HG03378 (cell line): ENCODE results near the gene CCNA1.

Experiments
- ATAC-seq: cut with Tn5 transposase; IDR thresholded peaks from one replicate; pipeline ENCODE4 v1.9.1; 2021; ENCODE audit warnings: mild to moderate bottlenecking, moderate library complexity; ENCODE audit not compliant: unreplicated experiment

Gene CCNA1

DNA sequence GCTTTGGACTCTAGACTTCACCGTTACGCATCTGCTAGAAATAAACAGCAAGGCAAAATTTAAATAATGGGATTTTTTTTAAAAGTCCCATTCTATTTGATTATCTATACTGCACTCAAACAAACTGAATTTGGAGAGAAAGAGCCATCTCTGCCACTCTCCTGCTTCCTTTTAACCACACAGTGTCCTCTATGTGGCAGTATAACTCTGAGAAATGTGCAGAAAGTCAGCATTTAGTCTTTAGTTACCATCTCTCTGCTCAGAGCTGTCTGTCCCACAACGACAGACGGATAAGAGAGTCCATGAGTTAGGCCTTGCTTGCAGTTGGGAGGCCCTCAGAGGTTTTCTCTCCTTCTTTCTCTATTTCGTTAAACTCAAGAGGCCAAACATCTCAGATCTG lies 21.2 kb downstream of the CCNA1 start:
- ATAC-seq: no peak

DNA sequence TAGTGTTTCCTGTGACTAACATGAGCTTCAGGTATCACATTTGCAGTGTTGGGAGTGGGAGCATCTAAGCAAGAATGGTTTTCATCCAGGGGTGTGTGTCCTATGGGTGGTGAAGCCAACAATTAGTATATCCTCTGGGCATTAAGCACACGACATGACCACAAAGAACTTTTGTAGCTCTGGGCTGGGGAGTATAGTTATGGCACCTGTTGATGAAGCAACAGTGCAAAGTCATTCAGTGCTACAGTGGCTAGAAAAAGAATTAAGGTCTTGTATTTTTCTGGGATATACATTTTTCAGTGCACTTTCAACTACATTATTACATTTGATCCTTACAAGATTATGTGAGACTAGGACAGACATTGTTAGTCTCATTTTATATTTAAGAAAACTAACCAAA lies 21.8 kb downstream of the CCNA1 start:
- ATAC-seq: no peak

DNA sequence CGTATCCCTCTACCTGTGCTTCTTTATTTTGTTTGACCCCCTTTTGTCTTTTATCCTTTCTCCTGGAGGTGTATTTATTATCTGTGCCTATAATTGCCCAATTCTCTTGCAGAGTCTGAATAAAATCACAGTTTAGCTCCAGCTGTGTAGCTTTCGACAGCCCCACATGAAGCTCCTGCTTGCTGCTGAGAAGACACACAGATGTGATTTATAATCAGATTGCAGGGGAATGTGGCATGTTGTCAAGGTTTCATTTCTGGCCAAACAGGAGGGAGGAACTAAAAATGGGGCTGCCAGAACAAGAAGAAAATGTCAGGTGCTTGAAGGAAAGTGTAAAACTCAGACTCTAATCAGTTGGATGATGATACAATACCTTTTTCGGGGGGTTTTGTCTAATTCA lies 22.7 kb downstream of the CCNA1 start:
- no peak for ATAC-seq

DNA sequence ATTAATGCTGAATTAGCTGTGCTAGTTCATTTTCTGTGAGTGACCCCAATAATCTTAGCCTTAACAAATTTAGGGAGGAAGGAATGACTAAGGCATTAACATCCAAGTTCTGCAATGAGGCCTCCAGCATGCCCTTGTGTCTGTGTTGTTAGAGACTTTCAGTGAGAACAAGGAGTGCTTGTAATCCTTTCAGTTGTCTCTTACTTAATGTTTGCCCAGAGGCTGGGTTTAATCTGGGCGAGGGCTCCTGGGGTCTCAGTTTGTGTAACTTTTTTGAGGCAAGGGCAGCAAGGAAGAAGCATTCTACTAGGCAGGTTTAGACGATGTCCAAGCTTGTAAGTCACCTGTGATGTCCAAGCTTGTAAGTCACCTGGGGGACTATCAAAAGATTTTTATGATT lies 24.3 kb downstream of the CCNA1 start:
- ATAC-seq: no peak

DNA sequence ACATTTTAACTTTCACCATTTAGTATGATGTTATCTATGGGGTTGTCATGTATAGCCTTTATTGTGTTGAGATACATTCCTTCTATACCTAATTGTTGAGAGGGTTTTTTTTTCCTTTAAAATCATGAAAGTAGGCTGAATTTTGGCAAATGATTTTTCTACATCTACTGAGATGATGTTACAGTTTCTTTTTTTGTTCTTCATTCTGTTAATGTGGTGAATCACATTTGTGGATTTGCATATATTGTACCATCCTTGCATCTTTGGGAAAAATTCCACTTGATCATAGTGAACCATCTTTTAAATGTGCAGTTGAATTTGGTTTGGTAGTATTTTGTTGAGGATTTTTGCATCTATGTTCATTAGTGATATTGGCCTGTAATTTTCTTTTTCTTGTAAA lies 29.2 kb downstream of the CCNA1 start:
- ATAC-seq: no peak

DNA sequence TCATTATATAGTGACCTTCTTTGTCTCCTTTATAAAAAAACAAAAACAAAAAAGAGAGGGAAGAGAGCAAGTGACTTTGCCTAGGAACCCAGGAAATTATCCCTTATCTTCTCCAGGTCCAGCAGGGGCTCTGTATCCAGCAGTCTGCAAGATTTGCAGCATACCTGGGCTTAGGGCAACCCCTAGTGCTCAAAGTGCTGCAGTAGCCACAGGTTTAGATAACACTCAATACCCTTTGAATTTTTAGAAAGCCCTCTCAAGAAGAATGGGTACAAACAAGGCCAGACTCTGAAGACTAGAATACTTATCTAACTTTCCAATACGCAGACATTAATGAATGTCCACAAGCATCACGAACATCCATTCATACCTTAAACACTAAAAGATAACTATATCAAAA lies 43.2 kb downstream of the CCNA1 start:
- no peak for ATAC-seq

DNA sequence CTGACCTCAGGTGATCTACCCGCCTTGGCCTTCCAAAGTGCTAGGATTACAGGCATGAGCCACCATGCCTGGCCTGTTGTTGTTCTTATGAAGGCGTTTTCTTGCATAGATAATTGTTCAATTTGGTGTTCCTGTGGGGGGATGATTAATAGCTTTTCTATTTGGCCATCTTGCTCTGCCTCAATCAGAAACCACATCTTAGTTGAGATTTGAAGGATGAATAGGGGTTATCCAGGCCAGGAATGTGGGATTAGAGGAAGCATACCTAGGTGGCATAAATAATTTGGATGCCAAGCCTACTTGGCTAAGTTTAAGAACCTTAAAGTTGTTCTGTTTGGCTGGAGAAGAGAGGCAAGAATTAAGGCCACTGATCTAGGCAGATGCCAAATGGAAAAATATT lies 44.4 kb downstream of the CCNA1 start:
- ATAC-seq: no peak

DNA sequence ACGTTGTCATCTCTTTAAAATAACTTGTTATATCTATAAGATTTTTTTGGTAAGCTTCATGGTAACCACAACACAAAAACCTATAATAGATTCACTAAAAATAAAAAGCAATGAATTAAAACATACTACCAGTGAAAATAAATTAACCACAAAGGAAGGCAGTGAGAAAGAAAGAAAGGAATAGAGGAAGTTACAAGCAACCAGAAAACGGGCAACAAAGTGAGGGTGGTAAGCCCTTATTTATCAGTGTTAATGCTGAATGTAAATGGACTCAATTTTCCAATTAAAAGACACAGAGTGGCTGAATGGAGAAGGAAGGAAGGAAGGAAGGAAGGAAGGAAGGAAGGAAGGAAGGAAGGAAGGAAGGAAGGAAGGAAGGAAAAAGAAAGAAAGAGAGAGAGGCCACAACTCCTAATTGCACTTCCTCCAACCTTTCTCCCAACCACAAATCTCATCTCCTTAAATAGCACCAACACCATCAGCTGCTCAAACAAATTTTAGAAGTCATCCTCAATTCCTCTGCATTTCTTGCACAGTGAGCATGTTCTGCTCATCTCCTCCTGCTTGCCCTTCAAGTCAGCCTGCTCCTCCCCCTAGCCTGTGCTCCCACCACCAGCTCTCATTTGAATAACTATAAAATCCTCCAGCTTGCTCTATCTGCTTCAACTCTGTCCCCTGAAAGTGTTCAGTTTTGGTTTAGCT lies 48.6 kb downstream of the CCNA1 start:
- ATAC-seq: no peak

DNA sequence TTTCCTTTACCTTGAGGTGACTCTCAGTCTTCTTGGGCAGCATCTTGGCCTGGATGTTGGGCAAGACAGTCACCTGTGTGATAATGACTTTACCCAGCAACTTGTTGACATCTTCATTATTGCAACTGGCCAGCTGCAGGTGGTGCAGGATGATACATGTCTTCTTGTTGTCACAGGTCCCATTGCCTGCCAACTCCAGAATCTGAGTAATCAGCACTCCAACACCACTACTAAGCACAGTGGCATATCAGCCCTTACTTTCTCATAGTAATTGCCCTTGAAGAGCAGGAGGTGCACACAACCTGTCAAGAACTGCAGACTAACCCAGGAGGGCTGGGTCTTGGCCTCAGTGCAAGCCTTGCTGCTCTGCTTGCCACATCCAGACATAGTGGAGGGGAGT lies 57.8 kb downstream of the CCNA1 start:
- ATAC-seq: no peak
